Left cardiac atrium (tissue), 4 donors: ENCODE results near the gene NR1H3. TPM values are rescaled to one million over a fixed set of nuclear protein-coding genes. Genes with fewer than 3 reads are reported as not detected.

Experiments used
- ATAC-seq, 2 donors: fragments of 200-7000 bp; cut with Tn5 transposase; one replicate each; pipeline ENCODE4 v1.9.1; 2020; ENCODE audit warnings: mild to moderate bottlenecking in 2 of 2, moderate library complexity in 2 of 2
- DNase-seq: peaks from one replicate; pipeline ENCODE4 v3.0.0-alpha.2; 2020
- intact Hi-C, 2 donors: fragments of 100-400 bp; cut with DNase I; formaldehyde crosslinking; loops; one replicate each; pipeline versions ENCODE4 v1.14.1 to v1.15.1; 2022 to 2023
- total RNA-seq, 2 donors: library from RNA; stranded (reverse); fragmentation: NEBNext Ultra II Directional; extraction: Animal tissue kit (Norgen Biotek cat#: 25700); gene quantifications; one replicate each; pipeline ENCODE4 v1.2.1, GENCODE V29; 2021
- donor health status: DM: no; HTN: yes; CAD: no.
- donor health status: DM: no; HTN: yes; CAD: no; lungs with severe emphysema.
- donor health status: DM: yes; HTN: yes; CAD: no.
- donor health status: Dilated cardiomyopathy.

NR1H3 gene
- total RNA-seq, 2 donors from 2014 or later = 18.2 to 44.9 TPM

- intact Hi-C loops = no loop called here
- DNase-seq = no peak
- peak in 1 of 2 donors; percentile 20 for ATAC-seq
Measured at GRCh38 chr11:47241841-47242301, 15.9 kb upstream of the NR1H3 start.

GRCh38 chr11:47242596-47243192, 15.1 kb upstream of the NR1H3 start:
- ATAC-seq (no peak), DNase-seq (no peak)

GRCh38 chr11:47243454-47243853, 14.3 kb upstream of the NR1H3 start:
- ATAC-seq = no peak
- intact Hi-C loops = no loop called here

More at GRCh38 chr11:47242596-47243192, 15.1 kb upstream of the NR1H3 start:
- intact Hi-C loops = no loop called here

GRCh38 chr11:47244448-47245350, 13.1 kb upstream of the NR1H3 start:
- peak in 1 of 2 donors; percentile 40 for ATAC-seq
- DNase-seq = no peak
- intact Hi-C loops = no loop called here

More at GRCh38 chr11:47243454-47243853, 14.3 kb upstream of the NR1H3 start:
- no peak for DNase-seq

- no peak for ATAC-seq
- no peak for DNase-seq
- intact Hi-C loops = no loop called here
Measured at GRCh38 chr11:47245611-47246357, 12.0 kb upstream of the NR1H3 start.

- intact Hi-C loops = no loop called here
- DNase-seq = no peak
- no peak for ATAC-seq
Measured at GRCh38 chr11:47247502-47247901, 10.3 kb upstream of the NR1H3 start.

- intact Hi-C loops = no loop called here
- DNase-seq (no peak), ATAC-seq (peak; percentile 8 to 43)
Measured at GRCh38 chr11:47248304-47248663, 9.5 kb upstream of the NR1H3 start.

GRCh38 chr11:47248664-47249377, 9.0 kb upstream of the NR1H3 start, which contains the start of gene ACP2:
TSS of gene ACP2 (minus strand) at chr11:47248814. CDS start at chr11:47248789, 25 bp downstream.
- peak; percentile 91 for DNase-seq

GRCh38 chr11:47249378-47249715, 8.4 kb upstream of the NR1H3 start:
- intact Hi-C loops = no loop called here
- ATAC-seq (no peak), DNase-seq (no peak)

More at GRCh38 chr11:47248664-47249377, 9.0 kb upstream of the NR1H3 start, which contains the start of gene ACP2:
- intact Hi-C loops = no loop called here
- ATAC-seq = peak; percentile 95 to 96

- no peak for ATAC-seq
- no peak for DNase-seq
- intact Hi-C loops = no loop called here
Measured at GRCh38 chr11:47251751-47252150, 6.0 kb upstream of the NR1H3 start.

- intact Hi-C loops = no loop called here
- ATAC-seq (no peak), DNase-seq (no peak)
Measured at GRCh38 chr11:47253660-47254059, 4.1 kb upstream of the NR1H3 start.

- peak; percentile 24 for DNase-seq
- peak in 1 of 2 donors; percentile 14 for ATAC-seq
- intact Hi-C loops = no loop called here
Measured at GRCh38 chr11:47254386-47254785, 3.4 kb upstream of the NR1H3 start.

GRCh38 chr11:47256374-47256773, 1.4 kb upstream of the NR1H3 start:
- intact Hi-C loops = loop anchor here (5.0 kb wide), 2 partner anchors 69 to 79 kb away; partner anchors contain the start of genes ARFGAP2 (in 1 of the 2) and PACSIN3 (in 1 of the 2)
- DNase-seq = peak; percentile 8
- ATAC-seq = no peak

- DNase-seq (no peak), ATAC-seq (no peak)
- intact Hi-C loops = loop anchor here (5.0 kb wide), 2 partner anchors 70 to 80 kb away; partner anchors contain the start of genes ARFGAP2 (in 1 of the 2) and PACSIN3 (in 1 of the 2)
Measured at GRCh38 chr11:47257177-47257516, 649 bp upstream of the NR1H3 start.

GRCh38 chr11:47258317-47258902, 614 bp downstream of the NR1H3 start:
- DNase-seq (no peak), ATAC-seq (no peak)
- intact Hi-C loops = loop anchor here (1.0 to 5.0 kb wide), 3 partner anchors 71 to 97 kb away; partner anchors contain the start of genes ARFGAP2 (in 1 of the 2) and PACSIN3 (in 1 of the 2)

GRCh38 chr11:47259232-47259977, 1.6 kb downstream of the NR1H3 start:
- no peak for DNase-seq
- intact Hi-C loops = loop anchor here (5.0 kb wide), 2 partner anchors 72 to 82 kb away; partner anchors contain the start of genes ARFGAP2 (in 1 of the 2) and PACSIN3 (in 1 of the 2)
- peak in 1 of 2 donors; percentile 30 for ATAC-seq

- DNase-seq (no peak), ATAC-seq (no peak)
- intact Hi-C loops = loop anchor here in 1 of 2 donors (10.0 kb wide), 1 partner anchor 94 kb away; the partner anchor contains the start of gene MYBPC3
Measured at GRCh38 chr11:47260366-47260765, 2.6 kb downstream of the NR1H3 start.
